Endothelial cell of umbilical vein (primary cell): ENCODE data around the gene IWS1. TPM values are rescaled to one million over a fixed set of nuclear protein-coding genes. Genes with fewer than 3 reads are reported as not detected.

Source experiments
- BruUV-seq: library from RNA; stranded (reverse); fragments of 400-500 nt; replicated peaks from 2 replicates; lab custom pipeline; 2021; lab: Mats Ljungman, UMichigan
- CTCF ChIA-PET: fragments of 300-600, 350-600 bp; sonication (Branson Sonifier 250); formaldehyde crosslinking; loops from one replicate; lab custom pipeline; 2021; ENCODE audit warnings: antibody characterized with exemption, inconsistent platforms; lab: Charles Lee
- POLR2A ChIA-PET: fragments of 300-600, 350-600 bp; sonication (Branson Sonifier 250); formaldehyde crosslinking; loops from one replicate; lab custom pipeline; 2021; ENCODE audit warnings: antibody characterized with exemption, inconsistent platforms; lab: Charles Lee
- DNase-seq: peaks from one replicate; pipeline ENCODE4 v3.0.0-alpha.2; 2011; ENCODE audit warnings: low read depth, low spot score
- FAIRE-seq: peaks from 2 replicates; lab custom pipeline; 2011; peaks lifted over from hg19 to GRCh38; lab: Jason Lieb, UNC
- H2AFZ ChIP-seq: 2 replicates; pipeline ENCODE4 v1.6.0; 2012; ENCODE audit warnings: low read depth, low read length, control low read depth, inconsistent platforms
- H3K27ac ChIP-seq: 2 replicates; pipeline ENCODE4 v1.5.1; 2011; ENCODE audit warnings: low read depth, mild to moderate bottlenecking, control low read depth, low read length, moderate library complexity; ENCODE audit not compliant: insufficient read depth
- H3K27me3 ChIP-seq, 2 experiments: 2 replicates each; pipeline versions ENCODE4 v1.6.0 to v1.6.1; 2011; ENCODE audit warnings: low read length in 2 of 2, mixed read lengths in 1 of 2; ENCODE audit not compliant: control insufficient read depth in 2 of 2, insufficient read depth in 2 of 2
- H3K36me3 ChIP-seq, 2 experiments: 2 replicates in 1 of 2; 3 replicates in 1 of 2; pipeline ENCODE4 v1.5.1; 2011; ENCODE audit warnings: low read length in 2 of 2, mild to moderate bottlenecking in 1 of 2, moderate library complexity in 1 of 2; ENCODE audit not compliant: control insufficient read depth in 2 of 2, insufficient read depth in 2 of 2; ENCODE audit errors: extremely low read depth in 1 of 2
- H3K4me1 ChIP-seq: 3 replicates; pipeline ENCODE4 v1.5.1; 2011; ENCODE audit warnings: mild to moderate bottlenecking, low read length; ENCODE audit not compliant: control insufficient read depth, insufficient read depth; ENCODE audit errors: extremely low read depth
- H3K4me2 ChIP-seq: 2 replicates; pipeline ENCODE4 v1.6.1; 2011; ENCODE audit warnings: low read length, control low read depth, mixed read lengths; ENCODE audit not compliant: insufficient read depth
- H3K4me3 ChIP-seq, 3 experiments: fragments of 200-600 bp in 1 of 3; sonication (generic), shearing (Covaris generic) in 1 of 3; replicated peaks in 1 of 3; 2 replicates each; pipeline ENCODE4 v1.5.1; 2011 to 2016; ENCODE audit warnings: control low read depth in 3 of 3, low read length in 3 of 3, mild to moderate bottlenecking in 2 of 3, inconsistent platforms in 1 of 3, low read depth in 1 of 3, moderate library complexity in 1 of 3; ENCODE audit not compliant: insufficient read depth in 1 of 3
- H3K79me2 ChIP-seq: 2 replicates; pipeline ENCODE4 v1.6.0; 2012; ENCODE audit warnings: low read length, inconsistent platforms; ENCODE audit not compliant: control insufficient read depth, insufficient read depth
- H3K9ac ChIP-seq: replicated peaks from 2 replicates; pipeline ENCODE3; 2011; ENCODE audit warnings: low read length, control low read depth; ENCODE audit not compliant: insufficient read depth; ENCODE audit errors: extremely low read depth
- H3K9me1 ChIP-seq: replicated peaks from 3 replicates; pipeline ENCODE4 v1.6.0; 2011; ENCODE audit warnings: mild to moderate bottlenecking, low read length; ENCODE audit not compliant: control insufficient read depth, insufficient read depth; ENCODE audit errors: extremely low read depth
- H3K9me3 ChIP-seq: replicated peaks from 2 replicates; pipeline ENCODE4 v1.5.1; 2012; ENCODE audit warnings: low read length, inconsistent platforms; ENCODE audit not compliant: control insufficient read depth, insufficient read depth
- H4K20me1 ChIP-seq: replicated peaks from 2 replicates; pipeline ENCODE3; 2011; ENCODE audit warnings: mild to moderate bottlenecking, low read length; ENCODE audit not compliant: control insufficient read depth, insufficient read depth; ENCODE audit errors: extremely low read depth
- CTCF ChIP-seq, 2 donors: IDR thresholded peaks; 1 replicate in 1 of 2; 2 replicates in 1 of 2; pipeline ENCODE4 v1.5.1; 2011; ENCODE audit warnings: low read length in 2 of 2, mild to moderate bottlenecking in 2 of 2, moderate library complexity in 2 of 2, control low read depth in 1 of 2, inconsistent platforms in 1 of 2, low read depth in 1 of 2; ENCODE audit not compliant: insufficient read depth in 1 of 2; ENCODE audit errors: extremely low read depth in 1 of 2
- EZH2 ChIP-seq: IDR thresholded peaks from 2 replicates; pipeline ENCODE4 v1.6.1; 2012; ENCODE audit warnings: borderline replicate concordance, low read depth, mild to moderate bottlenecking, moderate library complexity, low read length, inconsistent platforms; ENCODE audit not compliant: severe bottlenecking
- FOS ChIP-seq: IDR thresholded peaks from 2 replicates; pipeline ENCODE4 v1.6.1; 2011; ENCODE audit warnings: mild to moderate bottlenecking, low read length, moderate library complexity, borderline replicate concordance; ENCODE audit not compliant: insufficient read depth
- GATA2 ChIP-seq: IDR thresholded peaks from 2 replicates; pipeline ENCODE4 v1.7.0; 2011; ENCODE audit warnings: low read depth, mild to moderate bottlenecking, moderate library complexity, mixed read lengths, low read length; ENCODE audit not compliant: insufficient read length, insufficient read depth
- JUN ChIP-seq: IDR thresholded peaks from 2 replicates; pipeline ENCODE4 v1.6.1; 2011; ENCODE audit warnings: borderline replicate concordance, low read depth; ENCODE audit not compliant: insufficient read length, insufficient read depth
- MAX ChIP-seq: IDR thresholded peaks from 2 replicates; pipeline ENCODE4 v1.6.1; 2011; ENCODE audit not compliant: insufficient read depth, insufficient read length
- MYC ChIP-seq: IDR thresholded peaks from one replicate; pipeline ENCODE4 v1.6.1; 2011; ENCODE audit warnings: mild to moderate bottlenecking, low read depth, low read length
- POLR2A ChIP-seq: IDR thresholded peaks from 2 replicates; pipeline ENCODE4 v1.6.1; 2012; ENCODE audit warnings: low read depth, mild to moderate bottlenecking, control low read depth, low read length
- POLR2AphosphoS5 ChIP-seq: IDR thresholded peaks from 2 replicates; pipeline ENCODE4 v1.6.1; 2012; ENCODE audit warnings: low read depth, mild to moderate bottlenecking, control low read depth, low read length, moderate library complexity; ENCODE audit not compliant: insufficient read depth
- dilution Hi-C: fragments of 300-500 bp; cut with MboI; formaldehyde crosslinking; loops from one replicate; pipeline ENCODE4 v1.15.0; 2019; ENCODE audit warnings: low sequenced_read_pairs; ENCODE audit not compliant: extremely low pct_ligation_motif_present
- intact Hi-C: fragments of 100-400 bp; cut with micrococcal nuclease; formaldehyde crosslinking; loops from one replicate; pipeline ENCODE4 v1.10.0; 2022
- polyA plus RNA-seq, 4 experiments: library from polyadenylated mRNA; depleted of rRNA in 3 of 4; stranded (reverse) in 3 of 4; unstranded in 1 of 4; fragments of >200 nt; gene quantifications; 2 replicates each; pipeline versions ENCODE4 v1.2.1 to v1.2.3, GENCODE V29; 2011 to 2012; ENCODE audit warnings: missing spikeins in 1 of 4
- total RNA-seq: library from RNA; stranded (reverse); gene quantifications from 2 replicates; pipeline ENCODE4 v1.2.3, GENCODE V29; 2021

IWS1 gene
- total and polyA plus RNA-seq, 2 donors (not counting 3 experiments of a cell fraction or from before 2014, with no cell fraction given) = 14.7 to 51.0 TPM

GRCh38 chr2:127453392-127454171, 72.7 kb downstream of the IWS1 start:
- CTCF ChIA-PET = interaction anchor here (0.5 to 3.4 kb wide), 13 partner anchors 24 to 129 kb away, joined by 3 to 25 read pairs (median 3); no protein-coding TSS in a partner anchor
- Histone ChIP-seq H3K4me2 (no peak overlapping the region), H3K9me1 (no peaks in the 10 kb centered on the region), H3K9me3 (no peaks in the 10 kb centered on the region), H3K79me2 (no peaks in the 10 kb centered on the region), H3K4me3 (no peak overlapping the region), H3K9ac (no peak overlapping the region), H3K36me3 (no peaks in the 10 kb centered on the region), H3K27ac (no peak overlapping the region), H3K4me1 (no peaks in the 10 kb centered on the region), H4K20me1 (no peaks in the 10 kb centered on the region), H2AFZ (no peak overlapping the region), H3K27me3 (no peaks in the 10 kb centered on the region)
- DNase-seq = peak; percentile 5
- POLR2A ChIA-PET = no interaction called here
- intact Hi-C loops = loop anchor here (2.0 kb wide), 1 partner anchor 99 kb away; no protein-coding TSS in a partner anchor
- dilution Hi-C loops = no loop called here
- BruUV-seq = no TSS peak
- no peak for FAIRE-seq
- no peak for TF ChIP-seq JUN
- TF ChIP-seq CTCF (IDR thresholded peaks at IDR 0.05; ENCODE audit: extremely low read depth in 1 of 2, insufficient read depth in 1 of 2, low read depth in 1 of 2, low read length in 2 of 2) = peak; percentile 2 to 12

GRCh38 chr2:127453013-127453391, 73.3 kb downstream of the IWS1 start:
- Histone ChIP-seq H3K4me1 (no peaks in the 10 kb centered on the region), H2AFZ (no peak overlapping the region), H3K27me3 (no peaks in the 10 kb centered on the region), H3K79me2 (no peaks in the 10 kb centered on the region), H3K27ac (no peak overlapping the region), H3K9me1 (no peaks in the 10 kb centered on the region), H3K4me3 (no peak overlapping the region), H3K36me3 (no peaks in the 10 kb centered on the region), H3K4me2 (no peak overlapping the region), H3K9me3 (no peaks in the 10 kb centered on the region), H4K20me1 (no peaks in the 10 kb centered on the region), H3K9ac (no peak overlapping the region)
- dilution Hi-C loops (no loop called here), intact Hi-C loops (loop anchor here (2.0 kb wide), 1 partner anchor 98 kb away; no protein-coding TSS in a partner anchor)
- no peak for TF ChIP-seq FOS
- no peak for TF ChIP-seq EZH2
- TF ChIP-seq MYC = no peak
- TF ChIP-seq GATA2 = no peak
- no peak for TF ChIP-seq CTCF (IDR thresholded peaks at IDR 0.05; ENCODE audit: extremely low read depth in 1 of 2, insufficient read depth in 1 of 2, low read depth in 1 of 2, low read length in 2 of 2)
- TF ChIP-seq MAX = no peak
- TF ChIP-seq JUN = no peak
- no peak for TF ChIP-seq POLR2A
- no peak for TF ChIP-seq POLR2AphosphoS5
- FAIRE-seq (no peak), DNase-seq (no peak)
- BruUV-seq = no TSS peak
- ChIA-PET POLR2A (no interaction called here), CTCF (interaction anchor here (1.3 to 3.4 kb wide), 5 partner anchors 18 to 129 kb away, joined by 3 to 25 read pairs (median 3); no protein-coding TSS in a partner anchor)
